Measurements from ENCODE around the gene MSANTD7. TPM values are rescaled to one million over a fixed set of nuclear protein-coding genes. Genes with fewer than 3 reads are reported as not detected.

The MSANTD7 gene
- total and polyA plus RNA-seq, 2 of the 13 experiments (the other 11 are each of a cell fraction or from before 2014, with no cell fraction given): 3.7 to 16.7 TPM

DNA sequence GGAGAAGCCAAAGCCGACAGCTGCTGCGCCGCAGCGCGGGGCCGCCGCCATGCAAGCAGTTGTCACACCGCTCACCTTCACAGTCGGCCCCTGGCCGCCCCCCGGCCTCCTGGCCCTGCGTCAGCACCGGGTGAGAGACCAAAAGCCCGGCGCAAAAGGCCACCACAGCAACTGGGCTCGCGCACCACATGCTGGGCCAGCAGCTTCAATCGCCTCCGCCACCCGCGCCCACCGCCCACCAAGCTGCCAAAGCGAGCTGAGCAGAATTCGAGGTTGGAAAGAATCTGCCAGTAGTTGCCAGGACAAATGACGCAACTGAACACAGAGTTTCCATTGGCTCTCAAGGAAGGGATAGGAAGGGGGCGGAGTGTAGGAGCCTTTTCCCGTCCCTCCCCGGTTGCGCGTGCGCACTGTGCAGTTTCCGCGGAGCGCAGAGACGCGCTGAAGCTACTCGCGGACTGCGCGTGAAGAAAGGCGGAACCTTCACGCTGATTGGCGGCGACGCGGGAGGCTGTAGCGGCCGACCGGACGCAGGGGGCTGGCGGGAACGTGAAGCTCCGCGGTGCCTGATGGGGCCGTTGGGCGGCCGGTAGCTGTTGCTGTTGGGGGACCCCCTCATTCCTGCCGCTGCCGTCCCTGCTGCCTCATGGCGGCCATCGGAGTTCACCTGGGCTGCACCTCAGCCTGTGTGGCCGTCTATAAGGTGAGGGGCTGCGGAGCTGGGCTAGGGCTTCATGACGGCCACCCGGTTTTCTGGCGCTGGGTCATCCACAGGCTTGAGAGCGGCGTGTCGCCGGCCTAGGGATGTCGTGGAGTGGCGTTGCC lies at the start of gene MSANTD7, which contains the start of the genes CDNF and HSPA14 (continued):
- no peak for TF ChIP-seq HOXA9 (CRISPR knock-in tag; IDR thresholded peaks at IDR 0.05; ENCODE audit: borderline replicate concordance)
- TF ChIP-seq MIXL1 (CRISPR knock-in tag; IDR thresholded peaks at IDR 0.05): no peak
- no peak; the same call in 1 of the 2 replicates for TF ChIP-seq GATA4 (IDR thresholded peaks at IDR 0.05; ENCODE audit: borderline replicate concordance, low read depth)
- no peak for TF ChIP-seq PLRG1 (conservative IDR thresholded peaks at IDR 0.05)
- no peak for TF ChIP-seq ZNF33A (CRISPR knock-in tag; IDR thresholded peaks at IDR 0.05; ENCODE audit: borderline replicate concordance)
- TF ChIP-seq, protein P1, sequence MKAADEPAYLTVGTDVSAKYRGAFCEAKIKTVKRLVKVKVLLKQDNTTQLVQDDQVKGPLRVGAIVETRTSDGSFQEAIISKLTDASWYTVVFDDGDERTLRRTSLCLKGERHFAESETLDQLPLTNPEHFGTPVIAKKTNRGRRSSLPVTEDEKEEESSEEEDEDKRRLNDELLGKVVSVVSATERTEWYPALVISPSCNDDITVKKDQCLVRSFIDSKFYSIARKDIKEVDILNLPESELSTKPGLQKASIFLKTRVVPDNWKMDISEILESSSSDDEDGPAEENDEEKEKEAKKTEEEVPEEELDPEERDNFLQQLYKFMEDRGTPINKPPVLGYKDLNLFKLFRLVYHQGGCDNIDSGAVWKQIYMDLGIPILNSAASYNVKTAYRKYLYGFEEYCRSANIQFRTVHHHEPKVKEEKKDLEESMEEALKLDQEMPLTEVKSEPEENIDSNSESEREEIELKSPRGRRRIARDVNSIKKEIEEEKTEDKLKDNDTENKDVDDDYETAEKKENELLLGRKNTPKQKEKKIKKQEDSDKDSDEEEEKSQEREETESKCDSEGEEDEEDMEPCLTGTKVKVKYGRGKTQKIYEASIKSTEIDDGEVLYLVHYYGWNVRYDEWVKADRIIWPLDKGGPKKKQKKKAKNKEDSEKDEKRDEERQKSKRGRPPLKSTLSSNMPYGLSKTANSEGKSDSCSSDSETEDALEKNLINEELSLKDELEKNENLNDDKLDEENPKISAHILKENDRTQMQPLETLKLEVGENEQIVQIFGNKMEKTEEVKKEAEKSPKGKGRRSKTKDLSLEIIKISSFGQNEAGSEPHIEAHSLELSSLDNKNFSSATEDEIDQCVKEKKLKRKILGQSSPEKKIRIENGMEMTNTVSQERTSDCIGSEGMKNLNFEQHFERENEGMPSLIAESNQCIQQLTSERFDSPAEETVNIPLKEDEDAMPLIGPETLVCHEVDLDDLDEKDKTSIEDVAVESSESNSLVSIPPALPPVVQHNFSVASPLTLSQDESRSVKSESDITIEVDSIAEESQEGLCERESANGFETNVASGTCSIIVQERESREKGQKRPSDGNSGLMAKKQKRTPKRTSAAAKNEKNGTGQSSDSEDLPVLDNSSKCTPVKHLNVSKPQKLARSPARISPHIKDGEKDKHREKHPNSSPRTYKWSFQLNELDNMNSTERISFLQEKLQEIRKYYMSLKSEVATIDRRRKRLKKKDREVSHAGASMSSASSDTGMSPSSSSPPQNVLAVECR (CRISPR knock-in tag; IDR thresholded peaks at IDR 0.05; ENCODE audit: borderline replicate concordance): peak; percentile 93
- no peak for TF ChIP-seq ZNF577 (CRISPR knock-in tag; IDR thresholded peaks at IDR 0.05; ENCODE audit: borderline replicate concordance, low read depth)
- no peak for TF ChIP-seq ZFP62 (CRISPR knock-in tag; IDR thresholded peaks at IDR 0.05)
- TF ChIP-seq, protein P2, sequence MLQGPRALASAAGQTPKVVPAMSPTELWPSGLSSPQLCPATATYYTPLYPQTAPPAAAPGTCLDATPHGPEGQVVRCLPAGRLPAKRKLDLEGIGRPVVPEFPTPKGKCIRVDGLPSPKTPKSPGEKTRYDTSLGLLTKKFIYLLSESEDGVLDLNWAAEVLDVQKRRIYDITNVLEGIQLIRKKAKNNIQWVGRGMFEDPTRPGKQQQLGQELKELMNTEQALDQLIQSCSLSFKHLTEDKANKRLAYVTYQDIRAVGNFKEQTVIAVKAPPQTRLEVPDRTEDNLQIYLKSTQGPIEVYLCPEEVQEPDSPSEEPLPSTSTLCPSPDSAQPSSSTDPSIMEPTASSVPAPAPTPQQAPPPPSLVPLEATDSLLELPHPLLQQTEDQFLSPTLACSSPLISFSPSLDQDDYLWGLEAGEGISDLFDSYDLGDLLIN (CRISPR knock-in tag; IDR thresholded peaks at IDR 0.05; ENCODE audit: borderline replicate concordance): no peak
- TF ChIP-seq ZNF329 (CRISPR knock-in tag; IDR thresholded peaks at IDR 0.05; ENCODE audit: low read depth): peak; percentile 44; the same call in 1 of the 2 replicates
- TF ChIP-seq ZNF124 (CRISPR knock-in tag; IDR thresholded peaks at IDR 0.05): no peak
- peak; percentile 72 for TF ChIP-seq ZNF772 (CRISPR knock-in tag; IDR thresholded peaks at IDR 0.05)
- TF ChIP-seq, protein P3, sequence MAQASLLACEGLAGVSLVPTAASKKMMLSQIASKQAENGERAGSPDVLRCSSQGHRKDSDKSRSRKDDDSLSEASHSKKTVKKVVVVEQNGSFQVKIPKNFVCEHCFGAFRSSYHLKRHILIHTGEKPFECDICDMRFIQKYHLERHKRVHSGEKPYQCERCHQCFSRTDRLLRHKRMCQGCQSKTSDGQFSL (CRISPR knock-in tag; IDR thresholded peaks at IDR 0.05): no peak
- no peak for TF ChIP-seq FOSL1 (CRISPR knock-in tag; IDR thresholded peaks at IDR 0.05; ENCODE audit: borderline replicate concordance)
- TF ChIP-seq, protein P4, sequence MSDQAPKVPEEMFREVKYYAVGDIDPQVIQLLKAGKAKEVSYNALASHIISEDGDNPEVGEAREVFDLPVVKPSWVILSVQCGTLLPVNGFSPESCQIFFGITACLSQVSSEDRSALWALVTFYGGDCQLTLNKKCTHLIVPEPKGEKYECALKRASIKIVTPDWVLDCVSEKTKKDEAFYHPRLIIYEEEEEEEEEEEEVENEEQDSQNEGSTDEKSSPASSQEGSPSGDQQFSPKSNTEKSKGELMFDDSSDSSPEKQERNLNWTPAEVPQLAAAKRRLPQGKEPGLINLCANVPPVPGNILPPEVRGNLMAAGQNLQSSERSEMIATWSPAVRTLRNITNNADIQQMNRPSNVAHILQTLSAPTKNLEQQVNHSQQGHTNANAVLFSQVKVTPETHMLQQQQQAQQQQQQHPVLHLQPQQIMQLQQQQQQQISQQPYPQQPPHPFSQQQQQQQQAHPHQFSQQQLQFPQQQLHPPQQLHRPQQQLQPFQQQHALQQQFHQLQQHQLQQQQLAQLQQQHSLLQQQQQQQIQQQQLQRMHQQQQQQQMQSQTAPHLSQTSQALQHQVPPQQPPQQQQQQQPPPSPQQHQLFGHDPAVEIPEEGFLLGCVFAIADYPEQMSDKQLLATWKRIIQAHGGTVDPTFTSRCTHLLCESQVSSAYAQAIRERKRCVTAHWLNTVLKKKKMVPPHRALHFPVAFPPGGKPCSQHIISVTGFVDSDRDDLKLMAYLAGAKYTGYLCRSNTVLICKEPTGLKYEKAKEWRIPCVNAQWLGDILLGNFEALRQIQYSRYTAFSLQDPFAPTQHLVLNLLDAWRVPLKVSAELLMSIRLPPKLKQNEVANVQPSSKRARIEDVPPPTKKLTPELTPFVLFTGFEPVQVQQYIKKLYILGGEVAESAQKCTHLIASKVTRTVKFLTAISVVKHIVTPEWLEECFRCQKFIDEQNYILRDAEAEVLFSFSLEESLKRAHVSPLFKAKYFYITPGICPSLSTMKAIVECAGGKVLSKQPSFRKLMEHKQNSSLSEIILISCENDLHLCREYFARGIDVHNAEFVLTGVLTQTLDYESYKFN (CRISPR knock-in tag; conservative IDR thresholded peaks at IDR 0.05): peak; percentile 12; the same call in 1 of the 2 replicates
- TF ChIP-seq, protein P5, sequence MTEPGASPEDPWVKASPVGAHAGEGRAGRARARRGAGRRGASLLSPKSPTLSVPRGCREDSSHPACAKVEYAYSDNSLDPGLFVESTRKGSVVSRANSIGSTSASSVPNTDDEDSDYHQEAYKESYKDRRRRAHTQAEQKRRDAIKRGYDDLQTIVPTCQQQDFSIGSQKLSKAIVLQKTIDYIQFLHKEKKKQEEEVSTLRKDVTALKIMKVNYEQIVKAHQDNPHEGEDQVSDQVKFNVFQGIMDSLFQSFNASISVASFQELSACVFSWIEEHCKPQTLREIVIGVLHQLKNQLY (CRISPR knock-in tag; IDR thresholded peaks at IDR 0.05): no peak
- TF ChIP-seq, protein P6, sequence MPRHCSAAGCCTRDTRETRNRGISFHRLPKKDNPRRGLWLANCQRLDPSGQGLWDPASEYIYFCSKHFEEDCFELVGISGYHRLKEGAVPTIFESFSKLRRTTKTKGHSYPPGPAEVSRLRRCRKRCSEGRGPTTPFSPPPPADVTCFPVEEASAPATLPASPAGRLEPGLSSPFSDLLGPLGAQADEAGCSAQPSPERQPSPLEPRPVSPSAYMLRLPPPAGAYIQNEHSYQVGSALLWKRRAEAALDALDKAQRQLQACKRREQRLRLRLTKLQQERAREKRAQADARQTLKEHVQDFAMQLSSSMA (CRISPR knock-in tag; IDR thresholded peaks at IDR 0.05): peak; percentile 25; the same call in 1 of the 2 replicates
